OCI-LY3 (cell line): ENCODE results near the gene MINDY3.
"Not testable (repeated sequence)": the region's sequence is repeated elsewhere in the genome, so short reads cannot be mapped to it uniquely, and the experiment has no call there.

ENCODE experiments used
- H2AFZ ChIP-seq: fragments of 200-600, 300-600 bp; shearing (Covaris generic); 2 replicates; pipeline ENCODE4 v1.6.0; 2014; ENCODE audit warnings: antibody characterized with exemption, low read depth, low read length
- H3K27ac ChIP-seq: fragments of 200-600, 300-600 bp; sonication (generic); 2 replicates; pipeline ENCODE4 v1.5.1; 2014; ENCODE audit warnings: mild to moderate bottlenecking, low read length, moderate library complexity, mixed read lengths
- H3K27me3 ChIP-seq: fragments of 200-600, 300-600 bp; sonication (generic); 2 replicates; pipeline ENCODE4 v1.6.1; 2014; ENCODE audit warnings: low read depth, low read length, mixed read lengths
- H3K36me3 ChIP-seq: fragments of 200-600, 300-600 bp; sonication (generic); replicated peaks from 2 replicates; pipeline ENCODE3; 2014; ENCODE audit warnings: low read depth, low read length, mixed read lengths
- H3K4me1 ChIP-seq: fragments of 300-600, 200-600 bp; sonication (generic); 2 replicates; pipeline ENCODE4 v1.6.1; 2014; ENCODE audit warnings: low read length, mixed read lengths
- H3K4me2 ChIP-seq: fragments of 200-600, 300-600 bp; sonication (generic); 2 replicates; pipeline ENCODE4 v1.6.1; 2014; ENCODE audit warnings: low read length, mixed read lengths
- H3K4me3 ChIP-seq: fragments of 300-600, 200-600 bp; sonication (generic); 2 replicates; pipeline ENCODE4 v1.5.1; 2014; ENCODE audit warnings: antibody characterized with exemption, mild to moderate bottlenecking, low read length, moderate library complexity
- H3K79me2 ChIP-seq: fragments of 300-600, 200-600 bp; shearing (Covaris generic); 2 replicates; pipeline ENCODE4 v1.6.1; 2014; ENCODE audit warnings: mild to moderate bottlenecking, low read length, mixed read lengths
- H3K9ac ChIP-seq: fragments of 300-600, 200-600 bp; shearing (Covaris generic); 2 replicates; pipeline ENCODE4 v1.6.0; 2014; ENCODE audit warnings: mild to moderate bottlenecking, low read length, moderate library complexity
- H3K9me3 ChIP-seq: fragments of 200-600, 300-600 bp; shearing (Covaris generic); 2 replicates; pipeline ENCODE4 v1.6.1; 2014; ENCODE audit warnings: low read length, mixed read lengths; ENCODE audit not compliant: insufficient read depth
- H4K20me1 ChIP-seq: fragments of 200-600, 300-600 bp; sonication (generic); 2 replicates; pipeline ENCODE4 v1.6.1; 2016; ENCODE audit warnings: low read length, mixed read lengths; ENCODE audit not compliant: insufficient read depth
- EZH2phosphoT487 ChIP-seq: fragments of 200-600 bp; shearing (Covaris generic); IDR thresholded peaks from 2 replicates; pipeline ENCODE4 v1.6.1; 2018; ENCODE audit warnings: antibody characterized with exemption, mixed run types, low read depth
- TF ChIP-seq, protein P1 (sequence below): fragments of 200-600, 300-600 bp; sonication (generic); IDR thresholded peaks from 2 replicates; pipeline ENCODE4 v1.5.1; 2014; ENCODE audit warnings: antibody characterized with exemption, low read length, low read depth

The MINDY3 gene

GRCh38 chr10:15877836-15878576 lies 17.7 kb upstream of the MINDY3 start:
- no peak overlapping the region for H2AFZ ChIP-seq
- no peaks in the 10 kb centered on the region for H3K9me3 ChIP-seq
- TF ChIP-seq EZH2phosphoT487, result no peak
- TF ChIP-seq, protein P1, sequence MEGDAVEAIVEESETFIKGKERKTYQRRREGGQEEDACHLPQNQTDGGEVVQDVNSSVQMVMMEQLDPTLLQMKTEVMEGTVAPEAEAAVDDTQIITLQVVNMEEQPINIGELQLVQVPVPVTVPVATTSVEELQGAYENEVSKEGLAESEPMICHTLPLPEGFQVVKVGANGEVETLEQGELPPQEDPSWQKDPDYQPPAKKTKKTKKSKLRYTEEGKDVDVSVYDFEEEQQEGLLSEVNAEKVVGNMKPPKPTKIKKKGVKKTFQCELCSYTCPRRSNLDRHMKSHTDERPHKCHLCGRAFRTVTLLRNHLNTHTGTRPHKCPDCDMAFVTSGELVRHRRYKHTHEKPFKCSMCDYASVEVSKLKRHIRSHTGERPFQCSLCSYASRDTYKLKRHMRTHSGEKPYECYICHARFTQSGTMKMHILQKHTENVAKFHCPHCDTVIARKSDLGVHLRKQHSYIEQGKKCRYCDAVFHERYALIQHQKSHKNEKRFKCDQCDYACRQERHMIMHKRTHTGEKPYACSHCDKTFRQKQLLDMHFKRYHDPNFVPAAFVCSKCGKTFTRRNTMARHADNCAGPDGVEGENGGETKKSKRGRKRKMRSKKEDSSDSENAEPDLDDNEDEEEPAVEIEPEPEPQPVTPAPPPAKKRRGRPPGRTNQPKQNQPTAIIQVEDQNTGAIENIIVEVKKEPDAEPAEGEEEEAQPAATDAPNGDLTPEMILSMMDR, result no peak
- no peak overlapping the region for H3K4me3 ChIP-seq
- H4K20me1 ChIP-seq, result no peaks in the 10 kb centered on the region
- no peak overlapping the region for H3K27ac ChIP-seq
- no peak overlapping the region for H3K4me2 ChIP-seq
- no peak overlapping the region for H3K9ac ChIP-seq
- H3K36me3 ChIP-seq, result no peaks in the 10 kb centered on the region
- peaks cover 8% of the 10 kb centered on the region; the same call in 1 of the 2 replicates for H3K27me3 ChIP-seq
- H3K4me1 ChIP-seq, result no peaks in the 10 kb centered on the region
- H3K79me2 ChIP-seq, result no peaks in the 10 kb centered on the region

- not testable (repeated sequence) for H3K9ac ChIP-seq, H3K9me3 ChIP-seq, H3K4me2 ChIP-seq, H3K36me3 ChIP-seq, H3K4me3 ChIP-seq, H3K79me2 ChIP-seq, H3K27ac ChIP-seq, H4K20me1 ChIP-seq, H3K27me3 ChIP-seq, H3K4me1 ChIP-seq, H2AFZ ChIP-seq
Measured at GRCh38 chr10:15876274-15876673, 16.0 kb upstream of the MINDY3 start.

GRCh38 chr10:15872645-15873044 lies 12.3 kb upstream of the MINDY3 start:
- not testable (repeated sequence) for H3K36me3 ChIP-seq, H3K9ac ChIP-seq, H3K4me3 ChIP-seq, H3K27ac ChIP-seq, H2AFZ ChIP-seq, H3K79me2 ChIP-seq, H3K27me3 ChIP-seq, H3K4me1 ChIP-seq, H3K9me3 ChIP-seq, H3K4me2 ChIP-seq, H4K20me1 ChIP-seq

DNA sequence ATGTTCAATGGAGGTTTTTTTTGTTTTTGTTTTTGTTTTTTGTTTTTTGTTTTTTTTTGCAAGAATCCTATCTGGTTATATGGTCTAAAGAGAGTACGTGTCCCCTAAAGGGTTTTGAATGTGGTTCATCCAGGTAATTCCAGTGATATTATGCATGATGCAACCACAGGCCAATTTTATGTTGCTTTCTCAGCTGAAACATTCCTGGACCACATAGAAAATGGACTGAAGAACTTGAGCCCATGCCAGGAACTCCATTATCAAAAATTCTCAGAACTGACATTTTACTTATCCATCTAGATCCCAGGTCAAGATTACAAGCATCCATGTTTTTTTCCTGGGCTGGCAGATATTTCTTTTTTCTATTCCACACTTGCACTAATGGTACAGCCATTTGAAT lies 11.5 kb upstream of the MINDY3 start:
- TF ChIP-seq, protein P1, result no peak
- TF ChIP-seq EZH2phosphoT487, result no peak
- H3K27ac ChIP-seq, result no peak overlapping the region
- no peak overlapping the region for H3K4me3 ChIP-seq

DNA sequence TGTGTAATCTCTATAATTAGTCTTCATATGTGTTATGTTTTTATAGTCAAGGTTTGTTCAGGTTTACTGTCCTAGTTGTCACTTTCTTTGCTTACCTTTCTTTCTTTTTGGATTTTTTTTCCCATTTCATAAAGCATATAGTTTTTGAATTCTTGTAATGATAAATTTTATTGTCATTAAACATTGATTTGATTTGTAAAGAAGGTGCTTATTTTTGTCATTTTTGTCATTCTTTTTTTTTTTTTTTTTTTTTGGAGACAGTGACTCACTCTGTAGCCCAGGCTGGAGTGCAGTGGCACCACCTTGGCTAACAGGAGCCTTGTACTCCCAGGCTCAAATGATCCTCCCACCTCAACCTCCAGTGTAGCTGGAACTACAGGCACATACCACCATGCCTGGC lies 9.6 kb upstream of the MINDY3 start:
- Histone ChIP-seq H3K4me3 (no peak overlapping the region), H2AFZ (no peak overlapping the region), H3K36me3 (no peaks in the 10 kb centered on the region), H3K4me2 (no peak overlapping the region), H3K27me3 (no peaks in the 10 kb centered on the region), H3K9me3 (no peaks in the 10 kb centered on the region), H3K79me2 (no peaks in the 10 kb centered on the region), H4K20me1 (no peaks in the 10 kb centered on the region), H3K9ac (no peak overlapping the region), H3K4me1 (no peaks in the 10 kb centered on the region), H3K27ac (no peak overlapping the region)
- no peak for TF ChIP-seq EZH2phosphoT487
- TF ChIP-seq, protein P1, result no peak

More for the DNA sequence above, 11.5 kb upstream of the MINDY3 start:
- Histone ChIP-seq H3K27me3 (no peaks in the 10 kb centered on the region), H3K4me2 (no peak overlapping the region), H3K36me3 (no peaks in the 10 kb centered on the region), H3K4me1 (no peaks in the 10 kb centered on the region), H2AFZ (no peak overlapping the region), H3K79me2 (no peaks in the 10 kb centered on the region), H4K20me1 (no peaks in the 10 kb centered on the region), H3K9ac (no peak overlapping the region), H3K9me3 (no peaks in the 10 kb centered on the region)
